ENCODE measurements around the gene ELOVL6. TPM values are rescaled to one million over a fixed set of nuclear protein-coding genes. Genes with fewer than 3 reads are reported as not detected.

ELOVL6 gene
- total and polyA plus RNA-seq, 7 experiments from 2014 or later = 0.13 to 32.9 (median 0.81) TPM

GRCh38 chr4:110120506-110120905, 77.9 kb downstream of the ELOVL6 start:
- peaks cover 2 to 29% (median 8%) of the 10 kb centered on the region in 7 donors for H3K4me1 Mint-ChIP-seq
- ChIA-PET POLR2A (interaction anchor here (1.1 kb wide), 1 partner anchor 20 kb away, joined by 3 read pairs; no protein-coding TSS in a partner anchor), CTCF (no interaction called here)
- peaks cover 0 to 7% of the 10 kb centered on the region in 2 donors for H3K4me1 ChIP-seq (ENCODE audit: control insufficient read depth in 2 of 2, insufficient read depth in 2 of 2, low read length in 2 of 2)
- H3K27ac Mint-ChIP-seq = no peak overlapping the region
- no peak overlapping the region for H3K4me3 Mint-ChIP-seq
- peaks cover 0 to 29% (median 0%) of the 10 kb centered on the region in 5 donors for H3K36me3 Mint-ChIP-seq
- no peak for ATAC-seq
- intact Hi-C loops (cut with micrococcal nuclease) = loop anchor here in 1 of 2 donors (5.0 kb wide), 1 partner anchor 37 kb away; no protein-coding TSS in a partner anchor
- no peaks in the 10 kb centered on the region for H3K36me3 ChIP-seq (ENCODE audit: control insufficient read depth in 2 of 3, insufficient read depth in 3 of 3, low read length in 3 of 3)
- no peak overlapping the region for H3K27ac ChIP-seq (ENCODE audit: low read depth, low read length)
- no peaks in the 10 kb centered on the region for H3K27me3 Mint-ChIP-seq
- H3K4me3 ChIP-seq (ENCODE audit: low read length) = no peak overlapping the region
- H3K27me3 ChIP-seq (ENCODE audit: control insufficient read depth in 2 of 2, insufficient read depth in 2 of 2, low read length in 2 of 2) = no peaks in the 10 kb centered on the region
- H3K9me3 ChIP-seq (ENCODE audit: control insufficient read depth in 2 of 3, low read length in 3 of 3) = no peaks in the 10 kb centered on the region
- no peak for DNase-seq
- peaks cover 0 to 4% (median 0%) of the 10 kb centered on the region in 11 donors for H3K9me3 Mint-ChIP-seq

GRCh38 chr4:110119880-110120279, 78.5 kb downstream of the ELOVL6 start:
- Mint-ChIP-seq H3K36me3 (peaks cover 0 to 29% (median 0%) of the 10 kb centered on the region in 5 donors), H3K4me1 (peaks cover 2 to 29% (median 8%) of the 10 kb centered on the region in 7 donors), H3K4me3 (peak overlapping the region in 2 of 10 donors; percentile 12 to 48), H3K27me3 (no peaks in the 10 kb centered on the region), H3K27ac (peak overlapping the region in 1 of 9 donors; percentile 2), H3K9me3 (peaks cover 0 to 4% (median 0%) of the 10 kb centered on the region in 11 donors)
- DNase-seq (no peak), ATAC-seq (no peak)
- POLR2A ChIA-PET = interaction anchor here (0.7 to 1.1 kb wide), 2 partner anchors 17 to 21 kb away, joined by 3 read pairs; no protein-coding TSS in a partner anchor
- Histone ChIP-seq H3K27ac (ENCODE audit: low read depth, low read length) (no peak overlapping the region), H3K36me3 (ENCODE audit: control insufficient read depth in 2 of 3, insufficient read depth in 3 of 3, low read length in 3 of 3) (no peaks in the 10 kb centered on the region), H3K9me3 (ENCODE audit: control insufficient read depth in 2 of 3, low read length in 3 of 3) (no peaks in the 10 kb centered on the region), H3K4me1 (ENCODE audit: control insufficient read depth in 2 of 2, insufficient read depth in 2 of 2, low read length in 2 of 2) (peaks cover 0 to 7% of the 10 kb centered on the region in 2 donors), H3K4me3 (ENCODE audit: low read length) (no peak overlapping the region), H3K27me3 (ENCODE audit: control insufficient read depth in 2 of 2, insufficient read depth in 2 of 2, low read length in 2 of 2) (no peaks in the 10 kb centered on the region)
- CTCF ChIA-PET = interaction anchor here (0.7 to 1.0 kb wide), 3 partner anchors 9 to 39 kb away, joined by 3 to 4 read pairs (median 3); no protein-coding TSS in a partner anchor
- intact Hi-C loops (cut with micrococcal nuclease) = loop anchor here in 1 of 2 donors (5.0 kb wide), 1 partner anchor 37 kb away; no protein-coding TSS in a partner anchor

- Histone ChIP-seq H3K9me3 (ENCODE audit: control insufficient read depth in 2 of 3, low read length in 3 of 3) (no peaks in the 10 kb centered on the region), H3K27ac (ENCODE audit: low read depth, low read length) (no peak overlapping the region), H3K4me1 (ENCODE audit: control insufficient read depth in 2 of 2, insufficient read depth in 2 of 2, low read length in 2 of 2) (peaks cover 0 to 7% of the 10 kb centered on the region in 2 donors), H3K36me3 (ENCODE audit: control insufficient read depth in 2 of 3, insufficient read depth in 3 of 3, low read length in 3 of 3) (no peaks in the 10 kb centered on the region), H3K27me3 (ENCODE audit: control insufficient read depth in 2 of 2, insufficient read depth in 2 of 2, low read length in 2 of 2) (no peaks in the 10 kb centered on the region), H3K4me3 (ENCODE audit: low read length) (no peak overlapping the region)
- Mint-ChIP-seq H3K27ac (peak overlapping the region in 1 of 9 donors; percentile 33), H3K36me3 (peaks cover 0 to 28% (median 0%) of the 10 kb centered on the region in 5 donors), H3K4me1 (peaks cover 2 to 28% (median 8%) of the 10 kb centered on the region in 7 donors), H3K9me3 (peaks cover 0 to 4% (median 0%) of the 10 kb centered on the region in 11 donors), H3K4me3 (no peak overlapping the region), H3K27me3 (no peaks in the 10 kb centered on the region)
- POLR2A ChIA-PET = interaction anchor here (0.7 kb wide), 1 partner anchor 17 kb away, joined by 3 read pairs; no protein-coding TSS in a partner anchor
- peak; percentile 38 for ATAC-seq
- CTCF ChIA-PET = interaction anchor here (0.7 to 1.0 kb wide), 3 partner anchors 10 to 39 kb away, joined by 3 to 4 read pairs (median 3); no protein-coding TSS in a partner anchor
- intact Hi-C loops (cut with micrococcal nuclease) = no loop called here
- DNase-seq = peak in 1 of 9 donors; percentile 1
These were observed 79.1 kb downstream of the ELOVL6 start for GRCh38 chr4:110119337-110119736.

GRCh38 chr4:110112056-110112455, 86.4 kb downstream of the ELOVL6 start:
- ATAC-seq (no peak), DNase-seq (no peak)
- intact Hi-C loops (cut with micrococcal nuclease) = no loop called here
- Histone ChIP-seq H3K36me3 (ENCODE audit: control insufficient read depth in 2 of 3, insufficient read depth in 3 of 3, low read length in 3 of 3) (no peaks in the 10 kb centered on the region), H3K4me3 (ENCODE audit: low read length) (no peak overlapping the region), H3K27me3 (ENCODE audit: control insufficient read depth in 2 of 2, insufficient read depth in 2 of 2, low read length in 2 of 2) (peaks cover 0 to 4% of the 10 kb centered on the region in 2 donors), H3K9me3 (ENCODE audit: control insufficient read depth in 2 of 3, low read length in 3 of 3) (no peaks in the 10 kb centered on the region), H3K4me1 (ENCODE audit: control insufficient read depth in 2 of 2, insufficient read depth in 2 of 2, low read length in 2 of 2) (no peaks in the 10 kb centered on the region), H3K27ac (ENCODE audit: low read depth, low read length) (no peak overlapping the region)
- Mint-ChIP-seq H3K36me3 (peaks cover 0 to 28% (median 0%) of the 10 kb centered on the region in 5 donors), H3K4me1 (peaks cover 0 to 26% (median 0%) of the 10 kb centered on the region in 7 donors), H3K4me3 (no peak overlapping the region), H3K27me3 (no peaks in the 10 kb centered on the region), H3K9me3 (peaks cover 0 to 1% (median 0%) of the 10 kb centered on the region in 11 donors), H3K27ac (no peak overlapping the region)
- ChIA-PET POLR2A (no interaction called here), CTCF (no interaction called here)

- Mint-ChIP-seq H3K9me3 (peaks cover 0 to 1% (median 0%) of the 10 kb centered on the region in 11 donors), H3K4me3 (no peak overlapping the region), H3K4me1 (peaks cover 0 to 26% (median 0%) of the 10 kb centered on the region in 7 donors), H3K27me3 (no peaks in the 10 kb centered on the region), H3K27ac (no peak overlapping the region), H3K36me3 (peaks cover 0 to 19% (median 0%) of the 10 kb centered on the region in 5 donors)
- no peaks in the 10 kb centered on the region for H3K9me3 ChIP-seq (ENCODE audit: control insufficient read depth in 2 of 3, low read length in 3 of 3)
- H3K27me3 ChIP-seq (ENCODE audit: control insufficient read depth in 2 of 2, insufficient read depth in 2 of 2, low read length in 2 of 2) = peaks cover 0 to 4% of the 10 kb centered on the region in 2 donors
- no peaks in the 10 kb centered on the region for H3K4me1 ChIP-seq (ENCODE audit: control insufficient read depth in 2 of 2, insufficient read depth in 2 of 2, low read length in 2 of 2)
- no peak overlapping the region for H3K4me3 ChIP-seq (ENCODE audit: low read length)
- POLR2A ChIA-PET = no interaction called here
- intact Hi-C loops (cut with micrococcal nuclease) = no loop called here
- no peaks in the 10 kb centered on the region for H3K36me3 ChIP-seq (ENCODE audit: control insufficient read depth in 2 of 3, insufficient read depth in 3 of 3, low read length in 3 of 3)
- DNase-seq (no peak), ATAC-seq (no peak)
- H3K27ac ChIP-seq (ENCODE audit: low read depth, low read length) = no peak overlapping the region
- CTCF ChIA-PET = no interaction called here
These were observed 89.0 kb downstream of the ELOVL6 start for GRCh38 chr4:110109455-110109854.

- Histone ChIP-seq H3K4me3 (ENCODE audit: low read length) (no peak overlapping the region), H3K36me3 (ENCODE audit: control insufficient read depth in 2 of 3, insufficient read depth in 3 of 3, low read length in 3 of 3) (no peaks in the 10 kb centered on the region), H3K9me3 (ENCODE audit: control insufficient read depth in 2 of 3, low read length in 3 of 3) (no peaks in the 10 kb centered on the region), H3K27ac (ENCODE audit: low read depth, low read length) (no peak overlapping the region), H3K4me1 (ENCODE audit: control insufficient read depth in 2 of 2, insufficient read depth in 2 of 2, low read length in 2 of 2) (no peaks in the 10 kb centered on the region), H3K27me3 (ENCODE audit: control insufficient read depth in 2 of 2, insufficient read depth in 2 of 2, low read length in 2 of 2) (peaks cover 0 to 4% of the 10 kb centered on the region in 2 donors)
- Mint-ChIP-seq H3K27ac (no peak overlapping the region), H3K27me3 (no peaks in the 10 kb centered on the region), H3K4me1 (peaks cover 0 to 26% (median 0%) of the 10 kb centered on the region in 7 donors), H3K36me3 (peaks cover 0 to 20% (median 3%) of the 10 kb centered on the region in 5 donors), H3K9me3 (peaks cover 0 to 1% (median 0%) of the 10 kb centered on the region in 11 donors), H3K4me3 (no peak overlapping the region)
- ChIA-PET CTCF (no interaction called here), POLR2A (no interaction called here)
- intact Hi-C loops (cut with micrococcal nuclease) = no loop called here
- no peak for ATAC-seq
- no peak for DNase-seq
These were observed 89.5 kb downstream of the ELOVL6 start for GRCh38 chr4:110108960-110109359.

All from naive thymus-derived CD4-positive, alpha-beta T cell (primary cell).